Measurements from ENCODE around the gene MYH4. TPM values are rescaled to one million over a fixed set of nuclear protein-coding genes. Genes with fewer than 3 reads are reported as not detected.

MYH4 gene
- total and polyA plus RNA-seq, 2 of the 8 experiments (the other 6 are each of a cell fraction or from before 2014, with no cell fraction given): not detected

DNA sequence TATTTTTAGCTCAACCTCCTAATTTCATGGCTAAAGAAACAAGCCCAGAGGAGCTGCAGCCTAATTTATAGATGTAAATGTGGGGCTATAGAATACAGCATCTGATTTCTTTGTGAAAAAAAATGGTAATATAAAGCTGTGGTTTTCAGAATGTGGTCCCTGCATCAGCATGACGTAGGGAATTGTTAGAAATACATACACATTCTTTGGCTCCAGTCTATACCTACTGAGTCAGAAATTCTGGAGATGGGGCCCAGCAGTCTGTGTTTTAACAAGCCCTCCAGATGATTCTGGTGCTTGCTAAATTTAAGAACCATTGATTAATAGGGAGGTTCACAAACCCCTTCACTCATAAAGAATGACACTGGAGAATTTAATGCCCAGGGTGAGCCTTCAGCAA lies 29.5 kb downstream of the MYH4 start:
- 100% methylated on average over 1 of the region's 1 CpG; no CpG with 5 or more reads in 1 of the 2 experiments for WGBS, 2 experiments (ENCODE audit: extremely low coverage in 1 of 2, insufficient coverage in 1 of 2, insufficient read length in 1 of 2, insufficient replicate concordance in 2 of 2, low coverage in 1 of 2, low lambda C conversion rate in 2 of 2, missing lambda C conversion rate in 1 of 2)
- no peak for DNase-seq (ENCODE audit: low read depth in 1 of 2, low spot score in 2 of 2)
- Histone ChIP-seq H2AFZ (ENCODE audit: low read length) (no peak overlapping the region), H4K20me1 (replicated peaks in 1 of 2; ENCODE audit: control insufficient read depth in 1 of 2, insufficient read depth in 2 of 2, low read length in 2 of 2) (no peaks in the 10 kb centered on the region), H2BK120ac (replicated peaks; ENCODE audit: low read depth, low read length) (no peak overlapping the region), H4K8ac (ENCODE audit: extremely low read depth, insufficient read depth, low read length) (no peak overlapping the region), H3K4me2 (ENCODE audit: insufficient read depth in 1 of 2, low read depth in 2 of 2, low read length in 2 of 2) (no peak overlapping the region), H3K18ac (ENCODE audit: extremely low read depth, low read length) (no peak overlapping the region), H3K56ac (replicated peaks; ENCODE audit: insufficient read length, low read depth, low read length) (no peak overlapping the region), H3K4me1 (replicated peaks in 1 of 4; ENCODE audit: control insufficient read depth in 3 of 4, insufficient read depth in 4 of 4, low read length in 3 of 4) (no peaks in the 10 kb centered on the region), H2BK12ac (ENCODE audit: low read depth, low read length) (no peak overlapping the region), H2AK5ac (ENCODE audit: low read depth, low read length) (no peak overlapping the region), H3K14ac (ENCODE audit: insufficient read length) (no peak overlapping the region), H3K79me2 (ENCODE audit: control insufficient read depth in 1 of 2, insufficient read depth in 2 of 2, low read length in 2 of 2) (no peaks in the 10 kb centered on the region), H3K9me3 (ENCODE audit: insufficient read depth in 2 of 2, low read depth in 1 of 2, low read length in 1 of 2) (no peaks in the 10 kb centered on the region), H2BK15ac (ENCODE audit: low read length) (no peak overlapping the region), H3K23me2 (ENCODE audit: low read depth, low read length) (no peaks in the 10 kb centered on the region), H2BK5ac (ENCODE audit: low read depth, low read length) (no peak overlapping the region), H3K27me3 (replicated peaks in 1 of 4; ENCODE audit: control insufficient read depth in 3 of 4, extremely low read depth in 1 of 4, insufficient read depth in 3 of 4, low read length in 3 of 4) (no peaks in the 10 kb centered on the region), H3K23ac (ENCODE audit: insufficient read length) (no peak overlapping the region), H3K27ac (ENCODE audit: low read depth, low read length) (no peak overlapping the region), H4K5ac (ENCODE audit: insufficient read length, low read depth, low read length) (no peak overlapping the region), H4K91ac (replicated peaks; ENCODE audit: insufficient read length, low read length) (no peak overlapping the region), H3K9ac (replicated peaks in 1 of 4; ENCODE audit: extremely low read depth in 1 of 4, low read depth in 3 of 4, low read length in 3 of 4) (no peak overlapping the region), H3K4ac (replicated peaks; ENCODE audit: insufficient read length, low read depth, low read length) (no peak overlapping the region), H3K79me1 (ENCODE audit: low read depth, low read length) (no peaks in the 10 kb centered on the region), H3K36me3 (ENCODE audit: control insufficient read depth in 2 of 4, insufficient read depth in 4 of 4, low read length in 3 of 4) (no peaks in the 10 kb centered on the region), H3K4me3 (ENCODE audit: extremely low read depth in 1 of 4, insufficient read depth in 2 of 4, low read depth in 3 of 4, low read length in 4 of 4) (no peak overlapping the region), H2BK20ac (ENCODE audit: low read length) (no peak overlapping the region)
- ChIA-PET CTCF (ENCODE audit: partially characterized antibody) (no interaction called here), POLR2A (ENCODE audit: partially characterized antibody) (no interaction called here)
- FAIRE-seq: no peak
- TF ChIP-seq BRCA1 (IDR thresholded peaks at IDR 0.05; ENCODE audit: low read depth, low read length) (no peak), TAF1 (IDR thresholded peaks at IDR 0.05; ENCODE audit: low read depth, low read length) (no peak), KDM5A (IDR thresholded peaks at IDR 0.05; ENCODE audit: low read length) (no peak), KDM1A (IDR thresholded peaks at IDR 0.05; ENCODE audit: borderline replicate concordance, low read length) (no peak), CREB1 (IDR thresholded peaks at IDR 0.05) (no peak), SP4 (IDR thresholded peaks at IDR 0.05; ENCODE audit: low read length) (no peak), CHD2 (IDR thresholded peaks at IDR 0.05; ENCODE audit: low read length) (no peak), NANOG (IDR thresholded peaks at IDR 0.05; ENCODE audit: insufficient read depth, low read depth, low read length, poor library complexity, severe bottlenecking) (no peak), EZH2 (IDR thresholded peaks at IDR 0.05; ENCODE audit: low read depth, low read length, severe bottlenecking) (no peak), CTBP2 (IDR thresholded peaks at IDR 0.05; ENCODE audit: borderline replicate concordance, insufficient read depth, insufficient read length, low read length) (no peak), TBP (IDR thresholded peaks at IDR 0.05; ENCODE audit: low read depth, low read length) (no peak), GTF2F1 (IDR thresholded peaks at IDR 0.05; ENCODE audit: borderline replicate concordance, low read depth, low read length) (no peak)
- TF ChIP-seq, protein P1, sequence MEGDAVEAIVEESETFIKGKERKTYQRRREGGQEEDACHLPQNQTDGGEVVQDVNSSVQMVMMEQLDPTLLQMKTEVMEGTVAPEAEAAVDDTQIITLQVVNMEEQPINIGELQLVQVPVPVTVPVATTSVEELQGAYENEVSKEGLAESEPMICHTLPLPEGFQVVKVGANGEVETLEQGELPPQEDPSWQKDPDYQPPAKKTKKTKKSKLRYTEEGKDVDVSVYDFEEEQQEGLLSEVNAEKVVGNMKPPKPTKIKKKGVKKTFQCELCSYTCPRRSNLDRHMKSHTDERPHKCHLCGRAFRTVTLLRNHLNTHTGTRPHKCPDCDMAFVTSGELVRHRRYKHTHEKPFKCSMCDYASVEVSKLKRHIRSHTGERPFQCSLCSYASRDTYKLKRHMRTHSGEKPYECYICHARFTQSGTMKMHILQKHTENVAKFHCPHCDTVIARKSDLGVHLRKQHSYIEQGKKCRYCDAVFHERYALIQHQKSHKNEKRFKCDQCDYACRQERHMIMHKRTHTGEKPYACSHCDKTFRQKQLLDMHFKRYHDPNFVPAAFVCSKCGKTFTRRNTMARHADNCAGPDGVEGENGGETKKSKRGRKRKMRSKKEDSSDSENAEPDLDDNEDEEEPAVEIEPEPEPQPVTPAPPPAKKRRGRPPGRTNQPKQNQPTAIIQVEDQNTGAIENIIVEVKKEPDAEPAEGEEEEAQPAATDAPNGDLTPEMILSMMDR (IDR thresholded peaks at IDR 0.05; ENCODE audit: control extremely low read depth in 1 of 3, insufficient read depth in 1 of 3, low read depth in 1 of 3, low read length in 3 of 3): no peak
